Astrocyte (in vitro differentiated cells and primary cell): ENCODE results near the gene FAM200B. TPM values are rescaled to one million over a fixed set of nuclear protein-coding genes. Genes with fewer than 3 reads are reported as not detected.

Experiments used
- DNase-seq: peaks from one replicate; pipeline ENCODE4 v3.0.0-alpha.2; 2010; ENCODE audit warnings: low read depth
- FAIRE-seq: peaks from 2 replicates; lab custom pipeline; 2011; peaks lifted over from hg19 to GRCh38; lab: Jason Lieb, UNC
- H2AFZ ChIP-seq: 2 replicates; pipeline ENCODE4 v1.6.0; 2012; ENCODE audit warnings: low read depth, low read length, inconsistent platforms
- H3K27ac ChIP-seq: 2 replicates; pipeline ENCODE4 v1.5.1; 2011; ENCODE audit warnings: low read depth, low read length, inconsistent platforms
- H3K27me3 ChIP-seq: 2 replicates; pipeline ENCODE4 v1.6.0; 2011; ENCODE audit warnings: low read length, inconsistent platforms; ENCODE audit not compliant: insufficient read depth
- H3K36me3 ChIP-seq: 2 replicates; pipeline ENCODE4 v1.5.1; 2011; ENCODE audit warnings: low read length, inconsistent platforms; ENCODE audit not compliant: insufficient read depth
- H3K4me1 ChIP-seq: 2 replicates; pipeline ENCODE4 v1.5.1; 2011; ENCODE audit warnings: low read length, inconsistent platforms; ENCODE audit not compliant: insufficient read depth
- H3K4me2 ChIP-seq: 2 replicates; pipeline ENCODE4 v1.6.0; 2012; ENCODE audit warnings: low read length, inconsistent platforms
- H3K4me3 ChIP-seq: 2 replicates; pipeline ENCODE4 v1.5.1; 2011; ENCODE audit warnings: low read depth, mild to moderate bottlenecking, low read length, inconsistent platforms; ENCODE audit not compliant: insufficient read depth
- H3K79me2 ChIP-seq: 2 replicates; pipeline ENCODE4 v1.6.0; 2012; ENCODE audit warnings: mild to moderate bottlenecking, low read length, inconsistent platforms; ENCODE audit not compliant: insufficient read depth
- H3K9ac ChIP-seq: 2 replicates; pipeline ENCODE4 v1.6.0; 2012; ENCODE audit warnings: mild to moderate bottlenecking, low read length, inconsistent platforms
- H3K9me3 ChIP-seq: 2 replicates; pipeline ENCODE4 v1.5.1; 2012; ENCODE audit warnings: low read depth, mild to moderate bottlenecking, low read length, inconsistent platforms; ENCODE audit not compliant: insufficient read depth
- H4K20me1 ChIP-seq: 2 replicates; pipeline ENCODE4 v1.6.0; 2012; ENCODE audit warnings: low read length, inconsistent platforms; ENCODE audit not compliant: insufficient read depth
- H3K27ac Mint-ChIP-seq: one replicate; pipeline ENCODE4 v1.8.0; 2021; ENCODE audit warnings: mild to moderate bottlenecking, mixed read lengths; ENCODE audit not compliant: unreplicated experiment
- H3K27me3 Mint-ChIP-seq: one replicate; pipeline ENCODE4 v1.8.0; 2021; ENCODE audit warnings: low read depth, mixed read lengths; ENCODE audit not compliant: unreplicated experiment
- H3K36me3 Mint-ChIP-seq: one replicate; pipeline ENCODE4 v1.8.0; 2021; ENCODE audit warnings: low read depth, mixed read lengths; ENCODE audit not compliant: unreplicated experiment
- H3K4me1 Mint-ChIP-seq: one replicate; pipeline ENCODE4 v1.8.0; 2021; ENCODE audit warnings: low read depth, mixed read lengths; ENCODE audit not compliant: unreplicated experiment
- H3K4me3 Mint-ChIP-seq: one replicate; pipeline ENCODE4 v1.8.0; 2021; ENCODE audit warnings: mild to moderate bottlenecking, moderate library complexity, mixed read lengths; ENCODE audit not compliant: unreplicated experiment
- H3K9me3 Mint-ChIP-seq: one replicate; pipeline ENCODE4 v1.8.0; 2021; ENCODE audit warnings: mild to moderate bottlenecking, mixed read lengths; ENCODE audit not compliant: unreplicated experiment
- CTCF ChIP-seq: IDR thresholded peaks from 2 replicates; pipeline ENCODE4 v1.5.1; 2011; ENCODE audit warnings: low read depth, mild to moderate bottlenecking, inconsistent platforms, low read length, moderate library complexity; ENCODE audit not compliant: insufficient read depth
- EZH2 ChIP-seq: IDR thresholded peaks from 2 replicates; pipeline ENCODE4 v1.6.1; 2012; ENCODE audit warnings: mild to moderate bottlenecking, low read length, inconsistent platforms; ENCODE audit not compliant: insufficient read depth
- total RNA-seq: library from RNA; stranded (reverse); gene quantifications from 2 replicates; pipeline ENCODE4 v1.2.1, GENCODE V29; 2021

The FAM200B gene
- total RNA-seq, 1 donor from 2014 or later: 74.7 TPM

GRCh38 chr4:15673337-15673736, 8.3 kb upstream of the FAM200B start:
- H3K4me3 ChIP-seq: no peak overlapping the region
- H3K27ac ChIP-seq: no peak overlapping the region
- Mint-ChIP-seq H3K27ac (no peak overlapping the region), H3K4me3 (no peak overlapping the region), H3K4me1 (peaks cover 24% of the 10 kb centered on the region), H3K27me3 (no peaks in the 10 kb centered on the region), H3K36me3 (no peaks in the 10 kb centered on the region), H3K9me3 (no peaks in the 10 kb centered on the region)
- DNase-seq: no peak
- no peaks in the 10 kb centered on the region for H3K9me3 ChIP-seq
- H3K36me3 ChIP-seq: peaks cover 8% of the 10 kb centered on the region
- no peak overlapping the region for H3K9ac ChIP-seq
- no peak for TF ChIP-seq CTCF
- TF ChIP-seq EZH2: no peak
- no peaks in the 10 kb centered on the region for H3K27me3 ChIP-seq
- peaks cover 11% of the 10 kb centered on the region for H3K4me1 ChIP-seq
- H3K79me2 ChIP-seq: peaks cover 96% of the 10 kb centered on the region
- H3K4me2 ChIP-seq: no peak overlapping the region
- H4K20me1 ChIP-seq: no peaks in the 10 kb centered on the region
- FAIRE-seq: no peak
- H2AFZ ChIP-seq: no peak overlapping the region

GRCh38 chr4:15674046-15674445, 7.6 kb upstream of the FAM200B start:
- no peak overlapping the region for H3K4me3 ChIP-seq
- H3K27ac Mint-ChIP-seq: no peak overlapping the region
- H4K20me1 ChIP-seq: no peaks in the 10 kb centered on the region
- no peak for TF ChIP-seq CTCF
- TF ChIP-seq EZH2: no peak
- no peaks in the 10 kb centered on the region for H3K36me3 Mint-ChIP-seq
- H3K27me3 Mint-ChIP-seq: no peaks in the 10 kb centered on the region
- peaks cover 19% of the 10 kb centered on the region for H3K4me1 Mint-ChIP-seq
- DNase-seq: no peak
- H3K9me3 ChIP-seq: no peaks in the 10 kb centered on the region
- no peaks in the 10 kb centered on the region for H3K9me3 Mint-ChIP-seq
- no peak for FAIRE-seq
- peaks cover 8% of the 10 kb centered on the region for H3K36me3 ChIP-seq
- no peaks in the 10 kb centered on the region for H3K27me3 ChIP-seq
- no peak overlapping the region for H3K4me3 Mint-ChIP-seq
- no peak overlapping the region for H3K27ac ChIP-seq
- H3K4me2 ChIP-seq: no peak overlapping the region
- H3K9ac ChIP-seq: no peak overlapping the region
- peaks cover 96% of the 10 kb centered on the region for H3K79me2 ChIP-seq
- no peak overlapping the region for H2AFZ ChIP-seq
- peaks cover 11% of the 10 kb centered on the region for H3K4me1 ChIP-seq

- no peak overlapping the region for H3K9ac ChIP-seq
- no peak for DNase-seq
- H3K9me3 Mint-ChIP-seq: no peaks in the 10 kb centered on the region
- H3K4me1 ChIP-seq: peaks cover 11% of the 10 kb centered on the region
- no peak for FAIRE-seq
- no peak overlapping the region for H2AFZ ChIP-seq
- no peak overlapping the region for H3K4me2 ChIP-seq
- H3K27me3 ChIP-seq: no peaks in the 10 kb centered on the region
- no peak for TF ChIP-seq EZH2
- TF ChIP-seq CTCF: no peak
- no peaks in the 10 kb centered on the region for H3K36me3 Mint-ChIP-seq
- H3K27ac ChIP-seq: no peak overlapping the region
- H3K27me3 Mint-ChIP-seq: no peaks in the 10 kb centered on the region
- peaks cover 21% of the 10 kb centered on the region for H3K4me1 Mint-ChIP-seq
- H3K4me3 Mint-ChIP-seq: no peak overlapping the region
- peaks cover 96% of the 10 kb centered on the region for H3K79me2 ChIP-seq
- no peaks in the 10 kb centered on the region for H3K9me3 ChIP-seq
- H3K36me3 ChIP-seq: peaks cover 8% of the 10 kb centered on the region
- peak overlapping the region; percentile 41 for H3K27ac Mint-ChIP-seq
- H3K4me3 ChIP-seq: no peak overlapping the region
- H4K20me1 ChIP-seq: no peaks in the 10 kb centered on the region
Measured at GRCh38 chr4:15674926-15675325, 6.7 kb upstream of the FAM200B start.
